GM12801 (cell line): ENCODE results near the gene STX8.

Source experiments
- TF ChIP-seq, protein P1 (sequence below): IDR thresholded peaks from one replicate; pipeline ENCODE4 v1.5.1; 2011; ENCODE audit warnings: control low read depth; ENCODE audit not compliant: insufficient read length; ENCODE audit errors: extremely low read depth

The STX8 gene

DNA sequence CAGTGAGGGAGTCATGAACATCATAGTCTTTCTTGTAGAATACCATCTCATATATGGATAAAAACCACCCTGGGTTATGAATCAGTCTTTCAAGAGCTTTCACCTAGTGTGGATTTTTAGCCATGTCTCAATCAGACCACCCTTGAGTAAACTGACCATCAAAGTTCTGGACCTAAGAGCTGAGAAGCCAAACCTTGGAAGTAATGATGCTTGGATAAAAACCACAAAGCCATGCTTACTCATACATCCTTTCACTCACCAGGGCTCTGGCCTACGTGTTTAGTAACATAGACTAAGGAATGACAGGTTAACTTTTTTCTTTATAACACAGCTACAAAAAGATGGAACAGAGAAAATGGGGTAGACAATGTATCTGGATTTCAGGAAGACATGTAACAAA is 167.2 kb downstream of the STX8 start:
- TF ChIP-seq, protein P1, sequence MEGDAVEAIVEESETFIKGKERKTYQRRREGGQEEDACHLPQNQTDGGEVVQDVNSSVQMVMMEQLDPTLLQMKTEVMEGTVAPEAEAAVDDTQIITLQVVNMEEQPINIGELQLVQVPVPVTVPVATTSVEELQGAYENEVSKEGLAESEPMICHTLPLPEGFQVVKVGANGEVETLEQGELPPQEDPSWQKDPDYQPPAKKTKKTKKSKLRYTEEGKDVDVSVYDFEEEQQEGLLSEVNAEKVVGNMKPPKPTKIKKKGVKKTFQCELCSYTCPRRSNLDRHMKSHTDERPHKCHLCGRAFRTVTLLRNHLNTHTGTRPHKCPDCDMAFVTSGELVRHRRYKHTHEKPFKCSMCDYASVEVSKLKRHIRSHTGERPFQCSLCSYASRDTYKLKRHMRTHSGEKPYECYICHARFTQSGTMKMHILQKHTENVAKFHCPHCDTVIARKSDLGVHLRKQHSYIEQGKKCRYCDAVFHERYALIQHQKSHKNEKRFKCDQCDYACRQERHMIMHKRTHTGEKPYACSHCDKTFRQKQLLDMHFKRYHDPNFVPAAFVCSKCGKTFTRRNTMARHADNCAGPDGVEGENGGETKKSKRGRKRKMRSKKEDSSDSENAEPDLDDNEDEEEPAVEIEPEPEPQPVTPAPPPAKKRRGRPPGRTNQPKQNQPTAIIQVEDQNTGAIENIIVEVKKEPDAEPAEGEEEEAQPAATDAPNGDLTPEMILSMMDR: no peak

DNA sequence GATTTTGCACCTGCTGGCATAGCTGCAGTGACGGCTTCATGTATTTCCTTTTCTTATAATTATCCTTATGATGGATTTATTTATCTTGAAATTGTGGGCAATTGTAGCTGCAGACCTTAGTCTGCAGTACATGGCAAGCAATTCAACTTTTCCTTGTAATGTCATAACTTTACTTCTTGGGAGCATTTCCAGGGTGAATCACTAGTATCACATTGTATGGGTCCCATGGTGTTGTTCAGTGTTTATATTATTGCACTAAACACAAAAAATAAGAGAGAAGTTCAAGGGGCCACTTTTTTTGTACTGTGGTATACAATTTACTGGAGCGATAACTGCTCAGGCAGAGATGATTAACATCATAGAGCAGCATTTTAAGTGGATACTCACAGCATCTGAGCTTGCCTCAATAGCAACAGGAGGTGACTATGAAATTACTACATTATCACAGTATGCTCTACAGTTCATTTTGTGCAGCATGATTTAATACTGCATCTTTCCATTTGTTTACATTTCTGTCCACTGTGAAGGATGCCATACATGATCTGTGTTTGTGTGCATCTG is 169.5 kb downstream of the STX8 start:
- TF ChIP-seq, protein P1: no peak

DNA sequence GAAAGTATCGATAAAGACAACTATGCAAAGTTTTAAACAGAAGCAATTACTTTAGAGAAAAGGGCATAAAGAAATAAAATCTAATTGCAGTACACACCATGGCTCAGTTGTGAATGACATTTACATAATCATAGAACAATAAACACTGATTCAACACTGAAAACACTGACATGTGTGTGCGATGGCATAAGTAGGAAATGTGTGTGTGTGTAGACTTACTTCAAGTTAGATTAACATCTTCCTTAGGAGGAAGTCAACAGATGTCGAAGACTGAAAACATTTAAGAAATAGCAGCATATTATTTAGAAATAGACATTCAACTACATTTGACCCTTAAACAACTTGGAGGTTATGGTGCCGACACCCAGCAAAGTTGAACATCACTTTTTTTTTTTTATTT is 172.4 kb downstream of the STX8 start:
- TF ChIP-seq, protein P1: no peak

DNA sequence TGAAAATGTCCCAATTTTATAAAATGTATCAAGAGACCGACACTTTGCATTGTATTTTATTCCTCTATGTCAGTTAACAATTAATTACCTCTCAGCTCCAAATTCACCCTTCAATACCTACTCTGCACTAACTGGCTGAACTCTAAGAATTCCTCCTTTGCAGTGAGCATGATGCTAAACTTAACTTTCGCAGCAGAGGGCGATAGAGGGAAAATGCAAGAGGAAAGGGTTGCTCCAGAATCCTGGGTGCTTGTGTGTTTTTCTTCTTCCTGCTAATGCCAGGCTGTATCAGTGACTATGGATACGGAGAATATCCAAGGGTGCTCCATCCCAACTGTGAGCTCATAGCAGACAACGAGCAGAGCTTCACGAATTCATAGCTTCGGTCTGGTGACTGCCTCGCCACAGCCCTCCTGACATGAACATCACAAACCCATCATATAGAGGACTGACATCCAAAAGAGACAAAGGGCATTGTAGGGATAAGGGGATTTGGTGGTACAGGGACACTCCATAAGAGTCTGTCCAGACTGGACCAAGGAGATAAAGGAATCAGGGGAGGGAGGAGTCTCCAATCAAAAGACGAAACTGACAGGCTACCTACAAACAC is 172.9 kb downstream of the STX8 start:
- TF ChIP-seq, protein P1: no peak

DNA sequence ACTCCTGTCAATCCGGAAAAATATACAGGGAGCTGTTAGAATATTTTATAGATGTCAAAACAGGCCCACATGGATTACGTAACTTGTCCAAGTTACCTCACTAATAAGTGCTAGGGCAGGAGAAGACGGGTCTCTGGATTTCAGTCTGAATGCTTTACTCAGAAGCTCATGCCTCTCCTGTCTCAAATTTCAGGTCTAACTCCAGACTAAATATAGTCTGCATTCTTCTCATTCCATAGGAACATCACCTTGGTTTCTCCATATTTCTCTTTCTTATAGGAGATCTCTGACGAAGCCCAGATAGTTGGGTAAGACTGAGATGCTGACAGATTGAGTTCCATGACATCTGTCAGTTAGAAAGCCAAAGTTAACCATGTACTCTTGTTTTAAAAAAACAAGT is 174.2 kb downstream of the STX8 start:
- TF ChIP-seq, protein P1: no peak

DNA sequence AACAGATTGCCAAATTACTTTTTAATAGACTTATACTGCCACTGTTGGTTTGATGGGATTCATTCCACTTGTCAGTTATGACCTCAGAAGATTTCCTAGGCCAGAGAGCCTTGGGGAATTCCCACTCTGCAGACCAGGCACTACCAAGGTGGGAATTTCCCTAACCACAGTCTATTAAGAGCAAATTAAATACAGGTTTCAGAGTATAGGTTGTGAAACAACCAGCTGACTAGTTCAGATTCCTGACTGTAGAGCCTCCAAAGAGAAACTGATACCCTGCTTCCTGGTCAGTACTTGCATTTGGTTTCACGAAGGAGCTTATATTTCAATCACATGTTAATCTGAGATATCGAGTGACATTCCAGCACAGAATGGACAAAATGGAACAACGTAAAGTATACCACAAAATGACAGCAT is 186.5 kb downstream of the STX8 start:
- TF ChIP-seq, protein P1: no peak

DNA sequence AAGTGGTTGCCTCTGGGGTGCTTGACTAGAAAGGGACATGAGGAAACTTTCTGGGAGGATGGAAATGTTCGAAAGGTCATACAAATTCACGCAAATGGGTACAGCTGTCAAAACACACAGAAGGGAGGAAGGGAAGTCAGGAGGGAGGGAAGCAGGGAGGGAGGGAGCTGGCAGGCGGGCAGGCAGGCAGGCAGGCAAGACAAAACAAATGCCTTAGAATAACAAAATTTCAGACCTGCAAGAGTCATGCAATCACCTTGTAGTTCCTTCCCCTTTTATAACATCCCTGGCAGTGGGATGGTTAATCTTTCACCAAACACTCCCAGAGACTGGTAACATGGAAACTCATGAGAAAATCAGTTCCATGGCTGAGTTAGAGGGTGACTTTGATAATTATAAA is 189.2 kb downstream of the STX8 start:
- TF ChIP-seq, protein P1: no peak
